Ovary (tissue), 3 donors: ENCODE results near the gene AMMECR1.

Experiments
- CTCF ChIP-seq, 3 donors: fragments of 450-650 bp in 2 of 3; fragments of 200-600 bp in 1 of 3; IDR thresholded peaks; one replicate each; pipeline versions ENCODE4 v1.5.1 to v1.8.0; 2016 to 2022; ENCODE audit warnings: antibody characterized with exemption in 3 of 3, mild to moderate bottlenecking in 1 of 3
- EP300 ChIP-seq: sonication (generic); formaldehyde crosslinking; IDR thresholded peaks from one replicate; pipeline ENCODE4 v1.6.1; 2017; ENCODE audit warnings: antibody characterized with exemption
- POLR2A ChIP-seq: fragments of 450-650 bp; IDR thresholded peaks from one replicate; pipeline ENCODE4 v1.6.1; 2017; ENCODE audit warnings: antibody characterized with exemption, mild to moderate bottlenecking, moderate library complexity
- donor health status: DM: no; HTN: no; CAD: no.

- TF ChIP-seq CTCF (IDR thresholded peaks at IDR 0.05) (no peak), POLR2A (no peak), EP300 (no peak)
Measured at GRCh38 chrX:110224926-110225617, 92.8 kb downstream of the AMMECR1 start.
